K562 (cell line): ENCODE measurements around the gene MDC1. TPM values are rescaled to one million over a fixed set of nuclear protein-coding genes. Genes with fewer than 3 reads are reported as not detected.
A peak's percentile ranks its signal among the peaks of the same experiment; 100 is the strongest.

Experiments used
- ARID1B ChIP-seq: fragments of 450-650 bp; IDR thresholded peaks from 2 replicates; pipeline ENCODE4 v1.6.1; 2016; ENCODE audit warnings: antibody characterized with exemption, mild to moderate bottlenecking, inconsistent platforms
- CREB1 ChIP-seq, 2 experiments: sonication (generic) in 1 of 2; formaldehyde crosslinking in 1 of 2; IDR thresholded peaks; 2 replicates each; pipeline versions ENCODE4 v1.6.1 to v1.8.0; 2012 to 2022; ENCODE audit warnings: inconsistent platforms in 1 of 2, mild to moderate bottlenecking in 1 of 2, missing genetic modification reagents in 1 of 2, moderate library complexity in 1 of 2
- DPF2 ChIP-seq: fragments of 450-650 bp; IDR thresholded peaks from 2 replicates; pipeline ENCODE4 v1.6.1; 2016
- ESRRA ChIP-seq: fragments of 450-650 bp; IDR thresholded peaks from 2 replicates; pipeline ENCODE4 v1.6.1; 2014; ENCODE audit warnings: low read depth, mild to moderate bottlenecking, moderate library complexity, borderline replicate concordance
- ETV1 ChIP-seq: fragments of 450-650 bp; conservative IDR thresholded peaks from 2 replicates; pipeline ENCODE4 v1.6.1; 2016; ENCODE audit warnings: missing genetic modification characterization, control low read depth, low read depth, missing compliant biosample characterization
- GATAD2B ChIP-seq: fragments of 450-650 bp; IDR thresholded peaks from 2 replicates; pipeline ENCODE4 v1.6.1; 2017; ENCODE audit warnings: mild to moderate bottlenecking, borderline replicate concordance
- JUN ChIP-seq, 2 experiments: sonication (generic) in 1 of 2; formaldehyde crosslinking in 1 of 2; IDR thresholded peaks; 2 replicates each; pipeline versions ENCODE4 v1.6.1 to v1.8.0; 2012 to 2022; ENCODE audit warnings: borderline replicate concordance in 2 of 2, mild to moderate bottlenecking in 2 of 2, improper control_type of control experiment in 1 of 2, low read depth in 1 of 2, low read length in 1 of 2, missing genetic modification reagents in 1 of 2
- KDM1A ChIP-seq, 2 experiments: fragments of 450-650 bp; IDR thresholded peaks; 2 replicates each; pipeline ENCODE4 v1.6.1; 2016; ENCODE audit warnings: mild to moderate bottlenecking in 2 of 2
- NCOA1 ChIP-seq: fragments of 450-650 bp; IDR thresholded peaks from 2 replicates; pipeline ENCODE4 v1.6.1; 2016; ENCODE audit warnings: low read depth
- NFIC ChIP-seq: fragments of 450-650 bp; IDR thresholded peaks from 2 replicates; pipeline ENCODE4 v1.6.1; 2017; ENCODE audit warnings: mild to moderate bottlenecking, inconsistent platforms
- PCBP2 ChIP-seq: fragments of 200-400 bp; formaldehyde crosslinking; IDR thresholded peaks from 2 replicates; pipeline ENCODE4 v1.6.1; 2018; ENCODE audit warnings: low read length, low read depth, mild to moderate bottlenecking, moderate library complexity; ENCODE audit not compliant: poor library complexity, severe bottlenecking
- polyA plus RNA-seq, 8 experiments: library from polyadenylated mRNA; depleted of rRNA in 4 of 8; stranded (reverse) in 5 of 8; unstranded in 3 of 8; fragments of >200 nt; fragmentation: Nextera tagmentation in 2 of 8; fragmentation: Illumina TruSeq in 1 of 8; extraction: Ambion mirVana in 2 of 8; extraction: Trizol in 1 of 8; gene quantifications; 2 replicates each; pipeline versions ENCODE4 v1.2.1 to v1.2.3, GENCODE V29; 2011 to 2014; ENCODE audit warnings: inconsistent platforms in 1 of 8, missing spikeins in 1 of 8
- total RNA-seq, 7 experiments: library from RNA; depleted of rRNA in 6 of 7; stranded (reverse); fragments of >200 nt in 6 of 7; fragmentation: Illumina TruSeq in 2 of 7; extraction: Trizol in 2 of 7; gene quantifications; 2 replicates each; pipeline versions ENCODE4 v1.2.1 to v1.2.3, GENCODE V29; 2011 to 2021; ENCODE audit warnings: low replicate concordance in 1 of 7
- TF ChIP-seq, protein P1 (sequence below), 2 experiments: fragments of 450-650 bp; IDR thresholded peaks; 2 replicates each; pipeline ENCODE4 v1.6.1; 2018; ENCODE audit warnings: mild to moderate bottlenecking in 2 of 2, low read depth in 1 of 2; ENCODE audit not compliant: partially characterized antibody in 2 of 2
- TF ChIP-seq, protein P2 (sequence below): IDR thresholded peaks from 2 replicates; pipeline ENCODE4 v1.6.1; 2016; ENCODE audit warnings: missing genetic modification characterization, missing compliant biosample characterization
- TF ChIP-seq, protein P3 (sequence below): fragments of 250-450 bp; sonication (Bioruptor Pico); IDR thresholded peaks from 2 replicates; pipeline ENCODE4 v1.8.0; 2022; ENCODE audit warnings: moderate library complexity, mild to moderate bottlenecking, inconsistent platforms

The MDC1 gene
- total and polyA plus RNA-seq, 9 of the 15 experiments (the other 6 are each of a cell fraction or from before 2014, with no cell fraction given), result 8.2 to 114 (median 20.0) TPM

DNA sequence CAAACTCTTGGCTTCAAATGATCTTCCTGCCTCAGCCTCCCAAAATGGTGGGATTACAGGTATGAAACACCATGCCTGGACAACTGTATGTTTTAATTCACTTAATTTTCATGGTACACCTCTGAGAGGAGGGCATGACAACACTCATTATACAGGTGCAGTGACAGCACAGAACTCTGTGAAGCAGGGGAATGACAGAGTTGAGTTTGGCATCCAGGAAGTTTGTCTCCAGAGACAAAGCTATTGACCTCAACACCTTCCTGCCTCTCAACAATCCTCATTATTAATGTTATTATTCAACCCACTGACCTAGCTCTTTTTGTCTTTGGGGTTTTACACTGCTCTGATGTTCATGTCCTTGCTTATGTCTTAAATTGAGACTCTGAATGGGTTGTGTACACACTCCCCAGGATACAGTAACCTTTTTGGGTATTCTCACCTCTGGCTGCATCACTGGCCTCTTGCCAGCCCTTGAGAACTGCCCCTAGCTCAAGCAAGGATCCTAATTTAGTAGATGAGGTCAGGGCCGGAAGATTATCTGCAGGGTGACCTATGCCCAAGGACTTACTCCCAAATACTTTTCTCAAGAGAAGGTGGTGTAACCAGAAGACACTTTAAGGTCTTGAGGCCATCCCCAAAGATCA is 40.3 kb upstream of the MDC1 start (continued):
- TF ChIP-seq ARID1B, result peak; percentile 25; the same call in 1 of the 2 replicates
- TF ChIP-seq ESRRA, result peak; percentile 86
- TF ChIP-seq CREB1 (IDR thresholded peaks at IDR 0.05), result no peak
- no peak for TF ChIP-seq CREB1 (CRISPR knock-in tag; IDR thresholded peaks at IDR 0.05)
- TF ChIP-seq, protein P1, sequence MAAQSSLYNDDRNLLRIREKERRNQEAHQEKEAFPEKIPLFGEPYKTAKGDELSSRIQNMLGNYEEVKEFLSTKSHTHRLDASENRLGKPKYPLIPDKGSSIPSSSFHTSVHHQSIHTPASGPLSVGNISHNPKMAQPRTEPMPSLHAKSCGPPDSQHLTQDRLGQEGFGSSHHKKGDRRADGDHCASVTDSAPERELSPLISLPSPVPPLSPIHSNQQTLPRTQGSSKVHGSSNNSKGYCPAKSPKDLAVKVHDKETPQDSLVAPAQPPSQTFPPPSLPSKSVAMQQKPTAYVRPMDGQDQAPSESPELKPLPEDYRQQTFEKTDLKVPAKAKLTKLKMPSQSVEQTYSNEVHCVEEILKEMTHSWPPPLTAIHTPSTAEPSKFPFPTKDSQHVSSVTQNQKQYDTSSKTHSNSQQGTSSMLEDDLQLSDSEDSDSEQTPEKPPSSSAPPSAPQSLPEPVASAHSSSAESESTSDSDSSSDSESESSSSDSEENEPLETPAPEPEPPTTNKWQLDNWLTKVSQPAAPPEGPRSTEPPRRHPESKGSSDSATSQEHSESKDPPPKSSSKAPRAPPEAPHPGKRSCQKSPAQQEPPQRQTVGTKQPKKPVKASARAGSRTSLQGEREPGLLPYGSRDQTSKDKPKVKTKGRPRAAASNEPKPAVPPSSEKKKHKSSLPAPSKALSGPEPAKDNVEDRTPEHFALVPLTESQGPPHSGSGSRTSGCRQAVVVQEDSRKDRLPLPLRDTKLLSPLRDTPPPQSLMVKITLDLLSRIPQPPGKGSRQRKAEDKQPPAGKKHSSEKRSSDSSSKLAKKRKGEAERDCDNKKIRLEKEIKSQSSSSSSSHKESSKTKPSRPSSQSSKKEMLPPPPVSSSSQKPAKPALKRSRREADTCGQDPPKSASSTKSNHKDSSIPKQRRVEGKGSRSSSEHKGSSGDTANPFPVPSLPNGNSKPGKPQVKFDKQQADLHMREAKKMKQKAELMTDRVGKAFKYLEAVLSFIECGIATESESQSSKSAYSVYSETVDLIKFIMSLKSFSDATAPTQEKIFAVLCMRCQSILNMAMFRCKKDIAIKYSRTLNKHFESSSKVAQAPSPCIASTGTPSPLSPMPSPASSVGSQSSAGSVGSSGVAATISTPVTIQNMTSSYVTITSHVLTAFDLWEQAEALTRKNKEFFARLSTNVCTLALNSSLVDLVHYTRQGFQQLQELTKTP (IDR thresholded peaks at IDR 0.05; ENCODE audit: low read depth in 1 of 2, partially characterized antibody in 2 of 2), result no peak
- TF ChIP-seq GATAD2B, result no peak
- 0 out of 2 replicates have a peak, but pooled peaks have one; percentile 29 for TF ChIP-seq DPF2
- peak; percentile 85 for TF ChIP-seq JUN (IDR thresholded peaks at IDR 0.05; ENCODE audit: borderline replicate concordance, low read depth, low read length)
- no peak for TF ChIP-seq JUN (CRISPR knock-in tag; IDR thresholded peaks at IDR 0.05; ENCODE audit: borderline replicate concordance)
- TF ChIP-seq, protein P2, sequence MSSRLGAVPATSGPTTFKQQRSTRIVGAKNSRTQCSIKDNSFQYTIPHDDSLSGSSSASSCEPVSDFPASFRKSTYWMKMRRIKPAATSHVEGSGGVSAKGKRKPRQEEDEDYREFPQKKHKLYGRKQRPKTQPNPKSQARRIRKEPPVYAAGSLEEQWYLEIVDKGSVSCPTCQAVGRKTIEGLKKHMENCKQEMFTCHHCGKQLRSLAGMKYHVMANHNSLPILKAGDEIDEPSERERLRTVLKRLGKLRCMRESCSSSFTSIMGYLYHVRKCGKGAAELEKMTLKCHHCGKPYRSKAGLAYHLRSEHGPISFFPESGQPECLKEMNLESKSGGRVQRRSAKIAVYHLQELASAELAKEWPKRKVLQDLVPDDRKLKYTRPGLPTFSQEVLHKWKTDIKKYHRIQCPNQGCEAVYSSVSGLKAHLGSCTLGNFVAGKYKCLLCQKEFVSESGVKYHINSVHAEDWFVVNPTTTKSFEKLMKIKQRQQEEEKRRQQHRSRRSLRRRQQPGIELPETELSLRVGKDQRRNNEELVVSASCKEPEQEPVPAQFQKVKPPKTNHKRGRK (tag), result no peak
- TF ChIP-seq, protein P3, sequence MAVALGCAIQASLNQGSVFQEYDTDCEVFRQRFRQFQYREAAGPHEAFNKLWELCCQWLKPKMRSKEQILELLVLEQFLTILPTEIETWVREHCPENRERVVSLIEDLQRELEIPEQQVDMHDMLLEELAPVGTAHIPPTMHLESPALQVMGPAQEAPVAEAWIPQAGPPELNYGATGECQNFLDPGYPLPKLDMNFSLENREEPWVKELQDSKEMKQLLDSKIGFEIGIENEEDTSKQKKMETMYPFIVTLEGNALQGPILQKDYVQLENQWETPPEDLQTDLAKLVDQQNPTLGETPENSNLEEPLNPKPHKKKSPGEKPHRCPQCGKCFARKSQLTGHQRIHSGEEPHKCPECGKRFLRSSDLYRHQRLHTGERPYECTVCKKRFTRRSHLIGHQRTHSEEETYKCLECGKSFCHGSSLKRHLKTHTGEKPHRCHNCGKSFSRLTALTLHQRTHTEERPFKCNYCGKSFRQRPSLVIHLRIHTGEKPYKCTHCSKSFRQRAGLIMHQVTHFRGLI, result no peak
- TF ChIP-seq NFIC, result peak; percentile 88
- peak; percentile 84 for TF ChIP-seq ETV1 (tag)
- TF ChIP-seq PCBP2, result no peak
- TF ChIP-seq NCOA1, result no peak
- no peak for TF ChIP-seq KDM1A (IDR thresholded peaks at IDR 0.05)
- TF ChIP-seq, all 486 proteins: peak for 17
